GM12892 (cell line): ENCODE results near the gene RRN3.

Source experiments
- POLR2A ChIP-seq: IDR thresholded peaks from 2 replicates; pipeline ENCODE4 v1.6.1; 2011; ENCODE audit warnings: low read depth, low read length, control low read depth
- POLR2AphosphoS5 ChIP-seq: IDR thresholded peaks from 2 replicates; pipeline ENCODE4 v1.6.1; 2011; ENCODE audit warnings: low read depth, low read length, control low read depth
- TAF1 ChIP-seq: IDR thresholded peaks from 2 replicates; pipeline ENCODE4 v1.6.1; 2011; ENCODE audit warnings: low read depth, mild to moderate bottlenecking, control low read depth, low read length, borderline replicate concordance

DNA sequence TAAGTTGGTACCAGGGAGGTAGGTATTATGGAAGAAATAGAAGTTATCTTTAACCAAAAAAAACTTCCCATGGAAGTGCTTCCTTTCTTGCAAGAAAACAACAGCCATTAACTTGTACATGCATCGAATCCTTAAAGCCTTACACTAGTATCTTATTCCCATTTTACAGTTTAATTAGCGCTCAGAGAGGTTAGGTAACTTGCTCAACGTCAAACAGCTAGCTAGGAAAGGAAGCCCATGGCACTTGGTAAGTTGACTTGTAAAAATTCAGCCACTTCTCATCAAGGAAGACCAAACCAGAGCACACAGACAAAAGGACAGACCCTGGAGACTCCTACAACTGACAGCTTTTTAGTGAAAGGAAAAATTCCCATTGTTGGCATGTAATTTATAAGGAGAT is 34.7 kb downstream of the RRN3 start:
- TF ChIP-seq POLR2A (no peak), POLR2AphosphoS5 (no peak), TAF1 (no peak)
